GM19463 (cell line): Measurements from ENCODE around the gene TIMP2.
"Not testable (repeated sequence)": the region's sequence is repeated elsewhere in the genome, so short reads cannot be mapped to it uniquely, and the experiment has no call there.

ENCODE experiments used
- ATAC-seq: cut with Tn5 transposase; IDR thresholded peaks from one replicate; pipeline ENCODE4 v1.9.1; 2021; ENCODE audit warnings: mild to moderate bottlenecking, moderate library complexity; ENCODE audit not compliant: unreplicated experiment

TIMP2 gene

DNA sequence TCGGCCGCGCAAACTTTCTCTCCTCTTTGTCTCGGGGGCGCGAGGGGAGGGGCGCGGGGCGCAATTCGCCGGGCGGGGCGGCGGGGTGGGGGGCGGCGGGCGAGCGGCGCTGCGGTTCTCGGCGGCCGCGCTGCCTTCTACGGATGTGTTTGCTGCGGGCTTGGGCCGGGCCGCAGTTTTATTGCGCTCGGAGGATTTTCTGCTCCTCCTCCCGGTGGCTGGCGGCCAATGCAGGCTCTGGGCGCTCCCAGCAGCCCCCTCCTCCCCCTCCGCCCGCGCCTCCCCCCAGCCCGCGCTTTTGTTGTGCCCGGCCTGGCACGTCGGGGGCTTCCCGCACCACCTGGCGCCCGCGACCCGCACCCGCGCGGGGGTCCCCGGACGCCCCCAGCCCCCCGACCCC lies at the start of gene TIMP2:
TIMP2 (minus strand) TSS at position 154 of the 400 bp plus-strand sequence. CDS start 299 bp downstream, outside the sequence.
- ATAC-seq: no peak

GRCh38 chr17:78973792-78974520 lies 48.8 kb upstream of the TIMP2 start:
- no peak for ATAC-seq

- no peak for ATAC-seq
Measured at GRCh38 chr17:78973196-78973595, 48.0 kb upstream of the TIMP2 start.

DNA sequence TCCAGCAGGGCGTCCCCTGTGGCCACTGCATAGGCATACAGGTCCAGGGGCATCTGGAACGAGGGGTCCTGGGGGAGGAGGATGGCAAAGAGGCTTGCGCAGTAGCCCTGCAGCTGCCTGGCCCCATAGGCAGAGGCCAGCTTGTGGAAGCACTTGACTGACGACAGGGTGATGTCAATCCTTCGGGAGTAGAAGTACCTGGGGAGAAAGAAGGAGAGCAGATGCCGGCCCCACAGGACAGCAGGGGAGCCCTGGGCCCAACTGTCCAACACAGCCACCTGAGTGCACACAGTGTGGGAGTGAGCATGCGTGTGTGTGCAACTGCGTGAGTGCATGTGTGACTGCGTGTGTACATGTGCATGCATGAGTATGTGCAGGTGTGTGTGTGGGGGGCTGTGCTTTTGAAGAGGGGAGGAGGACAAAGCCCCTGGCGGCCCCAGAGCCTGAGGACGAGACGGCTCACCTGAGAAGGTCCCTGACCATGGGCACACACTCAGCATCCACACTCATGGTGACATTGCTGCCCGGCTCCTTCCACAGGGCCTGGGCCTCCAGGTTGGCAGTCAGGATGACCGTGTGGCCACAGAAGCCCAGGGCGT lies 47.4 kb upstream of the TIMP2 start:
- ATAC-seq: no peak

- ATAC-seq: no peak
Measured at GRCh38 chr17:78971756-78972506, 46.7 kb upstream of the TIMP2 start.

DNA sequence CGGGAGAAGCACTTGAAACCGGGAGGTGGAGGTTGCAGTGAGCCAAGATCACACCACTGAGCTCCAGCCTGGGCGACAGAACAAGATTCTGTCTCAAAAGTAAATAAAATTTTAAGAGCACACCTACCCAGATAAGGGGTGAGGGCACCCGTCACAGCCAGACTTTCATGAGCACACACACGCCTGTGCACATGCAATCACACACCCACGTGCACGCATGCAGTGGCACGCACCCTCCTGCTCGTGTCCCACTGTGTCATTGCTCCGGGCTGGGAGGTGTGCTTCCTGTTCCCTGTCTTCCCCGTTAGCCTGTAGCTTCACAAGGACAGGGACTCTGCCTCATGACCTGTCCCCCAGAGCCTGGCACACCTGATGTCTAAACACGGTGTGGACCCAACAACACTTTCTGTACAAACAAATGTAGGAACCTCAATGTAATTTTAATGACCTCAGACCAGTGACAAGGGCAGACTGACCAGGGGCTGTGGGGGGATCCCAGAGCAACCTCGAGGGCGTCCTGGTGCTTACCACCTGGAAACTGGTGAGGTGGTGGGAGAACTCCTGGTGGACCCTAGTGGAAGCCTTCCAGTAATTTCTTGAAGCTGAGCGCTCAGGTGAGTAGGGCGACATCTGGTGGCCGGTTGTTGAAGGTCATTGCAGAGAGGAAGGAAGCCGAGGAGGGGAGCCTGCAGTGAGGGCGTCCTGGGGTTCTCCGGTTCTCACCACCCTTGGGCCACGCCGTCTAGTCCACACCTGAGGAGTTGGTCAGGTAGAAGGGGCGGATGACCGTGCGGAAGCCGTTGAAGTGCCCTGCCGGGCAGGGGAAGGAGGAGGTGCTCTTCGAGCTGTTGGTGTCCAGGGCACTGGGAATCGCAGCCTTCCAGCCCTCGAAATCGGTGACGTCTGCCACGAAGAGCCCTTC lies 45.9 kb upstream of the TIMP2 start:
- no peak for ATAC-seq

DNA sequence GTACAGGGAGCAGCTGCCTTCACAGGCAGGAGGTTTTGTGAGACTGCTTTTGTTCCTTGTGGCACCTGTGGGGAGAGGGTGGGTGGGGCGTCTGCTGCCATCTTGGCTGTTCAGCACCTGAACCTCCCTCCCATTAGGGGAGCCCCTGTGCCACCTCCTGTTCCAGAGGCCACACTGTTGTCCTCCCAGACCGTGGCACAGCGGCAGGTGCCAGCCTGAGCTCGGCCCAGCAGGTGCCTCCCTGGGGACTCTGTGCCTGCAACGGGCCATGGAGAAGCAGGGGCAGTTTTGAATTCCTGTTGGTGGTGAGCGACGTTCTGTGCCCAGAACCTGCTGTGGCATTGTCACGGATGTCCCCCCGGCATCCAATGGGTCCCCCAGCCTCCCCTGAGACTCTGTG lies 44.7 kb upstream of the TIMP2 start:
- ATAC-seq: no peak

- ATAC-seq: no peak
Measured at GRCh38 chr17:78967782-78968362, 42.7 kb upstream of the TIMP2 start.

DNA sequence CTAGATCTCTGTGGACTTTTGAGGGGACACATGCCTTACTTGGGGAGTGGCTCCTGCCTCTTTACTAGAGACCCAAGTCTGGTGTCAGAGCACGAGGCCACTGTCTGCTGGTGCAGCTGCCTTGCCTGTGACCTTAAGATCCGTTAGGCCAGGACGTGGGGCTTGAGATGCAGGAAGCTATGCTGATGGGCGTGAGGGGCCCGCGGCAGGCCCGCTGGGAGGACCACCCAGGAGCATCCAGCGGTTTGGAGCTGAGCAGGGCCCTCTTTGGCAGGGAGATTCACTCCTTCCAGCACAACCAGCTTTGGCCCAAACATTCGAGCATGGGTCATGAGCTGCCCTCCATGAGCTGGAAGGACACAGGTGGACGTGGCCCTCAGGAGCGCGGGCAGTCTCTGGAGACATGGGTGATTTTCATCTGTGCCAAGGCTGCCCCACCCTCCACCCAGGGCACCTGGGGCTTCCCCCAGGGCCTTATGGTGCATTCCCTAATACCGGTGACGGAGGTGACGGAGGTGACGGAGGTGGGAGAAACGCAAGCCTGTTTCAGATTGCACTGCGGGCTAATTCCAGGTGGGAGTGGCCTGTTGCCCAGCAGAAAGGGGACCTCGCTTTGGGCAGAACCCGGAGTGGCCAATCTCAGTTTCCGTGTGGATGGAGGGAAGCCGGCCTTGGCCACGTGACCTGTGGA lies 41.9 kb upstream of the TIMP2 start:
- no peak for ATAC-seq

DNA sequence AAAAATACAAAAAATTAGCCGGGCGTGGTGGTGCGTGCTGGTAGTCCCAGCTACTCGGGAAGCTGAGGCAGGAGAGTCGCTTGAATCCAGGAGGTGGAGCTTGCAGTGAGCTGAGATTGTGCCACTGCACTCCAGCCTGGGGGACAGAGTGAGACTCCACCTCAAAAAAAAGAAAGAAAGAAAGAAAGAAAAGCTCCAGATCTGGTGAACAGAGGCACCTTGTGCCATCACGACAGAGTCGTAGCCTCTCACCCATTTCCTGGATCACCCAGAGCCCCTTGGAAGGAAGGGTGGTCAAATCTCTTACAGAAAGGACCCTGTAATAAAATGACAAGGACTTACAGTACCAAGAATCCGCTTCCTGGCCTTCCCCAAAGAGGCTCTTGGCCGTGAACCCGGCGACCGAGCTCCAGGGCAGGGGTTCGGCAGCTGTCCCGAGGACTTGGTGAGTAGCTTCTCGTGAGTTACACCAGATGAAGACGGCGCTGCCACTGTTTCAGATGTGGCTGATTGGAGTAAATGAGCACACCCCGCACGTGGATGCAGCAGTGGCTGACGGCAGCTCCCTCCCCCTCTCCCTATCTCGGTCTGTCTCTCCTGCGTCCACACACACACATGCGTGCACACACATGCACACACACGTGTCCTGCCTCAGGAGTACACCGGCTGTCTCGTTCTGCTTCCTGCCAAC lies 41.1 kb upstream of the TIMP2 start:
- no peak for ATAC-seq

GRCh38 chr17:78965491-78965924 lies 40.3 kb upstream of the TIMP2 start:
- ATAC-seq: no peak

DNA sequence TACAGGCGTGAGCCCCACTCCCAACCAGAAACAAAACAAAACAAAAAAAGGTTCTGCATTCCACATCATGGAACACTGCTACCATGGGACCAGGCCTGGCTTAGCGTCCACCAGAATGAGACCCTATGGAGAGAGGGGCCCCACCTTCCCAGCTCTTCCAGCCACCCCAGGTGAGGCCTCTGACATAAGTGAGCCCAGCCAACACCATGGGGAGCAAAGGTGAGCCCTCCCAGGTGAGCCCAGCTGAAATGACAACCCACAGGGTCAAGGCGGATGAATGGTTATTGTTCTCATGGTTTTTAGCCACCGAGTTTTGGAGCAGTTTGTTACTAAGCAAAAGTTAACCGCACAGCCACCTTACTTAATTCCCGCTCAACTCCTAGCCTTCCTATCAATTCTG lies 38.2 kb upstream of the TIMP2 start:
- no peak for ATAC-seq

GRCh38 chr17:78962984-78963348 lies 37.8 kb upstream of the TIMP2 start:
- not testable (repeated sequence) for ATAC-seq

GRCh38 chr17:78962345-78962983 lies 37.3 kb upstream of the TIMP2 start:
- no peak for ATAC-seq

DNA sequence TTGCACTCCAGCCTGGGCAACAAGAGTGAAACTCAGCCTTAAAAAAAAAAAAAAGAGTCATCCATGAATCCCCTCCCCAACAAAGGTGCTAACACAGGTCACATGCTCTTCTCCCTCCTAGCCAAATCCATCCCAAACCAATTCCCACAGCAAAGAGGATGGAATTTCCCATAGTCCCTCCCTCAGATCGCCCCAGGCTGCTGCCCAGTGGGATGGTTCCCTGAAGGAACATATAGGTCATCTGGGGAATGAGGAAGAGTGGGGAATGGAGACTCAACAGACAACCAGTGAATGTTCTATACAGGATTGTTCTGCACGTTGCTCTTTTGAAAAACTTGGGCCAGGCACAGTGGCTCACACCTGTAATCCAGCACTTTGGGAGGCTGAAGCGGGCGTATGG lies 36.4 kb upstream of the TIMP2 start:
- ATAC-seq: no peak

GRCh38 chr17:78960928-78961327 lies 35.7 kb upstream of the TIMP2 start:
- no peak for ATAC-seq

DNA sequence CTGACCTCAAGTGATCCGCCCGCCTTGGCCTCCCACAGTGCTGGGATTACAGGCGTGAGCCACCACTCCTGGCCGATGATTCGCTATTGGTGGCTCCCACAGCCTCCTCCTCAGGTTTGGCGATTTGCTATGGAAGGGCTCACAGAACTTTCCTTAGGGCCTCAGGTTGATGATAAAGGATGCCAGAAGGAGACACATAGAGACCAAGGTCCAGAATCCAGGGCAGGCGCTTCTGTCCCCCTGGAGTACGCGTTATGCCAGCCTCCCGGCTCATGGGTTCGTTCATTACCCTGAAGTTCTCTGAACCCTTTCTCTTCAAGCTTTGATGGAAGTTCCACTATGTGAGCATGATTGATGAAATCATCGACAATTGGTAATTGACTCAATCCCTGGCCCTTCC lies 34.6 kb upstream of the TIMP2 start:
- no peak for ATAC-seq

DNA sequence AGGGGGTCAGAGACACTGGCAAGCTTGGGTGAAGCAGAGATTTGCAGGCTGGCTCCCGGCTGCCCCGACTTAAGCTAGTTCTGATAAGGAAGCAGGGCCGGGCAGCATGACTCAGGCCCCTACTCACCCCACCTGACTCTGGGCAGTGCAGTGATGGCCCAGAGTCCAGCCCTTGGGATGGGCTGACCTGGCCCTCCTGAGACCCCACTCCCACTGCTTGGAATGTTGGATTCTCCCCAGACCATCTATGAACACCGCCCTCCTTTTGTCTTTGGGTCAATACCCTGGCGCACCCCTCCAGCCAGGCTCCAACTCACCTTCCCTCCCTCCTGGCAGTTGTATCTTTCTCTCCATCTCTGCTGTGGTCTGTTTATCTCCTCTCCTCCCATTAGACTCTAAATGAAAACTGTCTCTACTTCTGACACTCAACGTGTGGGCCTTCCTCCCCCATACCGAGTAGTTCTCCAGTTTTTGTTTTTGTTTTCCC lies 33.5 kb upstream of the TIMP2 start:
- ATAC-seq: no peak

- ATAC-seq: no peak
Measured at GRCh38 chr17:78957128-78957527, 31.9 kb upstream of the TIMP2 start.
